Keratinocyte (primary cell): ENCODE results near the gene LRCH3. TPM values are rescaled to one million over a fixed set of nuclear protein-coding genes. Genes with fewer than 3 reads are reported as not detected.

ENCODE experiments used
- DNase-seq: peaks from one replicate; pipeline ENCODE4 v3.0.0-alpha.2; 2011; ENCODE audit warnings: low read depth, missing footprints, low spot score
- FAIRE-seq: peaks from 2 replicates; lab custom pipeline; 2011; peaks lifted over from hg19 to GRCh38; lab: Jason Lieb, UNC
- H2AFZ ChIP-seq: 2 replicates; pipeline ENCODE4 v1.6.0; 2012; ENCODE audit warnings: low read length, control low read depth, inconsistent platforms; ENCODE audit not compliant: control insufficient read depth
- H3K27ac ChIP-seq: 2 replicates; pipeline ENCODE4 v1.5.1; 2011; ENCODE audit warnings: low read length; ENCODE audit not compliant: control insufficient read depth, insufficient read depth
- H3K27me3 ChIP-seq: 3 replicates; pipeline ENCODE4 v1.6.0; 2011; ENCODE audit warnings: low read length; ENCODE audit not compliant: control insufficient read depth, insufficient read depth; ENCODE audit errors: extremely low read depth
- H3K36me3 ChIP-seq, 2 experiments: 2 replicates in 1 of 2; 3 replicates in 1 of 2; pipeline ENCODE4 v1.5.1; 2011; ENCODE audit warnings: low read length in 2 of 2, mild to moderate bottlenecking in 1 of 2; ENCODE audit not compliant: control insufficient read depth in 2 of 2, insufficient read depth in 2 of 2; ENCODE audit errors: extremely low read depth in 1 of 2
- H3K4me1 ChIP-seq: 3 replicates; pipeline ENCODE4 v1.5.1; 2011; ENCODE audit warnings: low read length; ENCODE audit not compliant: control insufficient read depth, insufficient read depth; ENCODE audit errors: extremely low read depth
- H3K4me2 ChIP-seq: 3 replicates; pipeline ENCODE4 v1.6.0; 2011; ENCODE audit warnings: low read depth, low read length; ENCODE audit not compliant: control insufficient read depth, insufficient read depth; ENCODE audit errors: extremely low read depth
- H3K4me3 ChIP-seq, 3 experiments: fragments of 200-600 bp in 1 of 3; sonication (generic) in 1 of 3; 2 replicates in 2 of 3; 3 replicates in 1 of 3; pipeline ENCODE4 v1.5.1; 2011 to 2016; ENCODE audit warnings: low read length in 3 of 3, mild to moderate bottlenecking in 3 of 3, control low read depth in 2 of 3, inconsistent platforms in 1 of 3, low read depth in 1 of 3, mixed read lengths in 1 of 3, mixed run types in 1 of 3, moderate library complexity in 1 of 3; ENCODE audit not compliant: control insufficient read depth in 2 of 3, insufficient read depth in 2 of 3; ENCODE audit errors: extremely low read depth in 1 of 3
- H3K79me2 ChIP-seq: 2 replicates; pipeline ENCODE4 v1.6.0; 2012; ENCODE audit warnings: low read length; ENCODE audit not compliant: control insufficient read depth, insufficient read depth
- H3K9ac ChIP-seq: 3 replicates; pipeline ENCODE4 v1.6.0; 2011; ENCODE audit warnings: low read length; ENCODE audit not compliant: control insufficient read depth, insufficient read depth; ENCODE audit errors: extremely low read depth
- H3K9me1 ChIP-seq: 3 replicates; pipeline ENCODE4 v1.6.0; 2011; ENCODE audit warnings: low read length; ENCODE audit not compliant: control insufficient read depth, insufficient read depth; ENCODE audit errors: extremely low read depth
- H3K9me3 ChIP-seq: 2 replicates; pipeline ENCODE4 v1.5.1; 2012; ENCODE audit warnings: low read depth, low read length; ENCODE audit not compliant: control insufficient read depth
- H4K20me1 ChIP-seq: 3 replicates; pipeline ENCODE4 v1.6.0; 2011; ENCODE audit warnings: low read length; ENCODE audit not compliant: control insufficient read depth, insufficient read depth; ENCODE audit errors: extremely low read depth
- CTCF ChIP-seq, 3 experiments: IDR thresholded peaks in 1 of 3; conservative IDR thresholded peaks in 1 of 3; optimal IDR thresholded peaks in 1 of 3; 2 replicates in 2 of 3; 3 replicates in 1 of 3; pipeline versions ENCODE3 to v1.5.1; 2011; ENCODE audit warnings: low read length in 3 of 3, mild to moderate bottlenecking in 3 of 3, moderate library complexity in 2 of 3, control low read depth in 1 of 3, inconsistent platforms in 1 of 3; ENCODE audit not compliant: insufficient read depth in 2 of 3; ENCODE audit errors: extremely low read depth in 1 of 3
- EZH2 ChIP-seq: IDR thresholded peaks from one replicate; pipeline ENCODE4 v1.6.1; 2012; ENCODE audit warnings: inconsistent platforms, mild to moderate bottlenecking, low read length, moderate library complexity
- dilution Hi-C: fragments of 300-500 bp; cut with MboI; formaldehyde crosslinking; loops from one replicate; pipeline ENCODE4 v1.7.0; 2020; ENCODE audit warnings: low sequenced_read_pairs; ENCODE audit not compliant: extremely low pct_ligation_motif_present
- polyA plus RNA-seq, 5 experiments: library from polyadenylated mRNA; depleted of rRNA in 3 of 5; stranded (reverse) in 3 of 5; stranded (forward) in 1 of 5; unstranded in 1 of 5; fragments of >200 nt; gene quantifications; 1 replicate in 1 of 5; 2 replicates in 3 of 5; 3 replicates in 1 of 5; pipeline versions ENCODE4 v1.2.1 to v1.2.3, GENCODE V29; 2011 to 2012; ENCODE audit warnings: missing spikeins in 2 of 5, low read depth in 1 of 5, low replicate concordance in 1 of 5

The LRCH3 gene
- polyA plus RNA-seq, 1 donor (not counting 4 experiments of a cell fraction or from before 2014, with no cell fraction given), result 50.2 TPM

DNA sequence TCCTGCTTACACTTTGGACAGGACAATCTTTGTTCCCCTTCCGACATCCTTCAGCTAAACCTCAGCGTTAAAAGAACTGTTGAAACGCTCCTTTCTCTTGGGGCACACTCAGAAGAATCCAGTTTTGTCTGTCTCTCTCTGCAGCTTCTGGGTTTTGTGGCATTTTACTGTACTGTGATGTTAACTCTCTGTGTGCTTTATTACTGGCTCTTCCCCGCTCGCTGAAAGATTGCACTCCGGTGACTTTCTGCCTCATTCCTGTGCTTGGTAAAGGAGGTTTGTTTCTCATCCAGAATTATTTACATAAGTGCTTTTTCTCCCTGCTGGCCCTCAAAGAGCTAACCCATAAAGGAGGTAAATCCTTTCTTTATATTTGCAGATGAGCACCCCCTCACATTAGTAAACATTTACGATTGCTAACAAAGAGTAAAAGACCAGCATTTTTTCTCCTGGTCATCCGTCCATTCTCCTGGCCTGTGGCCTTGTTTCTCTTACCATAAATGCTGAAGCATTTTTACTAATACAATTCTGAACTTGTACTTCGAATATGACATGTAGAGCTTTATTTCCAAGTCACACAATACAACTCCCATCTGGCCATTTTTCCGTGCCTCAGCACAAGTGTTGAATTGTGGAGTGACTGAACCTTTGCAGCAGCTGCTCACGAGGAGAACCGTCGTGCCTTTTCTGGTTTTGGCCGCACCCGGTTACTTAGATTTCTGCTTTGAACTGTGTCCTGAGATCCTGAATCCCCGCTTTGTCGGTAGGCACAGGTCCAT lies 89.6 kb downstream of the LRCH3 start:
- no peak overlapping the region for H3K4me2 ChIP-seq
- H2AFZ ChIP-seq, result no peak overlapping the region
- H3K9ac ChIP-seq, result no peak overlapping the region
- no peaks in the 10 kb centered on the region for H3K9me3 ChIP-seq
- no peaks in the 10 kb centered on the region for H3K79me2 ChIP-seq
- peaks cover 10 to 14% of the 10 kb centered on the region in 2 experiments for H3K36me3 ChIP-seq
- H3K9me1 ChIP-seq, result no peaks in the 10 kb centered on the region
- DNase-seq, result no peak
- H4K20me1 ChIP-seq, result no peaks in the 10 kb centered on the region
- no peak for TF ChIP-seq CTCF (optimal IDR thresholded peaks at IDR 0.05 in 1 of 3, IDR thresholded peaks at IDR 0.05 in 1 of 3, conservative IDR thresholded peaks at IDR 0.05 in 1 of 3; ENCODE audit: extremely low read depth in 1 of 3, insufficient read depth in 2 of 3, low read length in 3 of 3)
- TF ChIP-seq EZH2, result no peak
- no peaks in the 10 kb centered on the region for H3K27me3 ChIP-seq
- dilution Hi-C loops, result no loop called here
- no peaks in the 10 kb centered on the region for H3K4me1 ChIP-seq
- no peak for FAIRE-seq
- no peak overlapping the region for H3K4me3 ChIP-seq
- H3K27ac ChIP-seq, result no peak overlapping the region

DNA sequence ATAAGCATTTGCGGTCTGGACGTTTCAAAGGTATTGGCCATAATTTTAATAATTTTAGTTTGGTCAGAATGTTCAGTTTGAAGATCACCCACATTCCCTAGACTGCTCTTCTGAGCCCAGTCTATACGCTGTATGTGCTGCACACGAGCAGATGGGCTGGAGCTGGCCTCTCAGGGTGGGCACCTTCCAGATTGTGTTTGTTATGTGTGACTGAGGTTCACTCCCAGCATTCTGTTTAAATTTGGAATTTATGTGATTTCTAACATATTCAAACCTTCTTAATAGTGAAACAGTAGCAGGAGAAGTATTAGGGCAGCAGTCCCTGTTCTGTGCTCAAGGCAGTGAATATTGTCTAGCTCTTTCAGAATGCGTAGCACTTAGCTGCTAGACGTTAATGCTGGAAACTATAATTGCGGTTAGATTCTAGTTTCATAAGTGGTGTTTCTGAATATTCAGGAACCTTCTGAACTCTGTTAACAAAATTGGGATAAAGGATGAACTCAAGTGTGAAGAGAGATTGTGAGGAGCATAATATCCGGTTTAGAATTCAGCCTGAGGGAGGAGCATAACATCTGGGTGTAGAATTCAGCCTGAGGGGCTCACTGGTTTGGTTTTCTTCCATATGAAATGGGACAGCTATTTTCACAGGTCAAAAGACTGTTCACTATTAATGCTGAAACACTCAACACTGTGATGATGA lies 90.4 kb downstream of the LRCH3 start:
- dilution Hi-C loops, result no loop called here
- H3K4me3 ChIP-seq, result no peak overlapping the region

More for the DNA sequence above, 90.4 kb downstream of the LRCH3 start:
- Histone ChIP-seq H3K4me2 (no peak overlapping the region), H3K9me1 (no peaks in the 10 kb centered on the region), H3K27ac (no peak overlapping the region), H3K9ac (no peak overlapping the region), H3K79me2 (no peaks in the 10 kb centered on the region), H4K20me1 (no peaks in the 10 kb centered on the region), H3K9me3 (no peaks in the 10 kb centered on the region), H2AFZ (no peak overlapping the region), H3K36me3 (peaks cover 9 to 14% of the 10 kb centered on the region in 2 experiments), H3K4me1 (no peaks in the 10 kb centered on the region), H3K27me3 (no peaks in the 10 kb centered on the region)
- TF ChIP-seq EZH2 (no peak), CTCF (optimal IDR thresholded peaks at IDR 0.05 in 1 of 3, IDR thresholded peaks at IDR 0.05 in 1 of 3, conservative IDR thresholded peaks at IDR 0.05 in 1 of 3; ENCODE audit: extremely low read depth in 1 of 3, insufficient read depth in 2 of 3, low read length in 3 of 3) (no peak)
- FAIRE-seq, result no peak
- no peak for DNase-seq
